IPS-15b (cell line): ENCODE measurements around the gene MLLT6.
A peak's percentile ranks its signal among the peaks of the same experiment; 100 is the strongest.

ENCODE experiments used
- H3K27me3 ChIP-seq: one replicate; pipeline ENCODE4 v1.6.1; 2013; ENCODE audit warnings: low read length; ENCODE audit not compliant: control insufficient read depth, insufficient read depth
- H3K36me3 ChIP-seq: one replicate; pipeline ENCODE4 v1.6.1; 2013; ENCODE audit warnings: low read length; ENCODE audit not compliant: control insufficient read depth, insufficient read depth
- H3K4me1 ChIP-seq: one replicate; pipeline ENCODE4 v1.6.1; 2013; ENCODE audit warnings: mild to moderate bottlenecking, low read length; ENCODE audit not compliant: control insufficient read depth, insufficient read depth
- H3K4me3 ChIP-seq: one replicate; pipeline ENCODE4 v1.5.1; 2013; ENCODE audit warnings: low read depth, low read length
- H3K9ac ChIP-seq: one replicate; pipeline ENCODE4 v1.6.1; 2013; ENCODE audit warnings: low read depth, mild to moderate bottlenecking, low read length
- H3K9me3 ChIP-seq: one replicate; pipeline ENCODE4 v1.6.1; 2013; ENCODE audit warnings: mild to moderate bottlenecking, low read length; ENCODE audit not compliant: control insufficient read depth, insufficient read depth

Gene MLLT6

GRCh38 chr17:38685491-38685890 lies 19.6 kb upstream of the MLLT6 start:
- H3K27me3 ChIP-seq = peaks cover 14% of the 10 kb centered on the region
- H3K4me3 ChIP-seq = no peak overlapping the region
- H3K4me1 ChIP-seq = no peaks in the 10 kb centered on the region
- no peaks in the 10 kb centered on the region for H3K9me3 ChIP-seq
- no peak overlapping the region for H3K9ac ChIP-seq
- no peaks in the 10 kb centered on the region for H3K36me3 ChIP-seq

GRCh38 chr17:38687286-38687685 lies 17.8 kb upstream of the MLLT6 start:
- Histone ChIP-seq H3K4me1 (no peaks in the 10 kb centered on the region), H3K36me3 (no peaks in the 10 kb centered on the region), H3K27me3 (peaks cover 16% of the 10 kb centered on the region), H3K9ac (no peak overlapping the region), H3K4me3 (no peak overlapping the region), H3K9me3 (no peaks in the 10 kb centered on the region)

GRCh38 chr17:38690386-38690785 lies 14.7 kb upstream of the MLLT6 start:
- peaks cover 23% of the 10 kb centered on the region for H3K27me3 ChIP-seq
- H3K9ac ChIP-seq = no peak overlapping the region
- no peak overlapping the region for H3K4me3 ChIP-seq
- H3K36me3 ChIP-seq = no peaks in the 10 kb centered on the region
- no peaks in the 10 kb centered on the region for H3K9me3 ChIP-seq
- no peaks in the 10 kb centered on the region for H3K4me1 ChIP-seq

GRCh38 chr17:38691154-38691553 lies 13.9 kb upstream of the MLLT6 start:
- no peaks in the 10 kb centered on the region for H3K4me1 ChIP-seq
- H3K9me3 ChIP-seq = no peaks in the 10 kb centered on the region
- peaks cover 20% of the 10 kb centered on the region for H3K27me3 ChIP-seq
- H3K4me3 ChIP-seq = no peak overlapping the region
- no peak overlapping the region for H3K9ac ChIP-seq
- H3K36me3 ChIP-seq = no peaks in the 10 kb centered on the region

GRCh38 chr17:38693700-38694329 lies 11.3 kb upstream of the MLLT6 start:
- H3K4me1 ChIP-seq = no peaks in the 10 kb centered on the region
- H3K27me3 ChIP-seq = peaks cover 37% of the 10 kb centered on the region
- H3K4me3 ChIP-seq = no peak overlapping the region
- no peaks in the 10 kb centered on the region for H3K36me3 ChIP-seq
- no peak overlapping the region for H3K9ac ChIP-seq
- no peaks in the 10 kb centered on the region for H3K9me3 ChIP-seq

GRCh38 chr17:38697061-38697820 lies 7.8 kb upstream of the MLLT6 start:
- Histone ChIP-seq H3K4me1 (peaks cover 6% of the 10 kb centered on the region), H3K36me3 (no peaks in the 10 kb centered on the region), H3K9ac (no peak overlapping the region), H3K27me3 (peaks cover 66% of the 10 kb centered on the region), H3K4me3 (no peak overlapping the region), H3K9me3 (no peaks in the 10 kb centered on the region)

GRCh38 chr17:38698760-38699159 lies 6.3 kb upstream of the MLLT6 start:
- Histone ChIP-seq H3K9ac (no peak overlapping the region), H3K4me3 (no peak overlapping the region), H3K27me3 (peaks cover 72% of the 10 kb centered on the region), H3K9me3 (no peaks in the 10 kb centered on the region), H3K4me1 (peaks cover 15% of the 10 kb centered on the region), H3K36me3 (no peaks in the 10 kb centered on the region)

GRCh38 chr17:38701504-38702165 lies 3.4 kb upstream of the MLLT6 start:
- Histone ChIP-seq H3K4me3 (peak overlapping the region; percentile 67), H3K4me1 (peaks cover 19% of the 10 kb centered on the region), H3K9ac (no peak overlapping the region), H3K9me3 (no peaks in the 10 kb centered on the region), H3K36me3 (no peaks in the 10 kb centered on the region), H3K27me3 (peaks cover 75% of the 10 kb centered on the region)

- Histone ChIP-seq H3K9ac (no peak overlapping the region), H3K4me1 (peaks cover 26% of the 10 kb centered on the region), H3K36me3 (no peaks in the 10 kb centered on the region), H3K4me3 (peak overlapping the region; percentile 67), H3K27me3 (peaks cover 75% of the 10 kb centered on the region), H3K9me3 (no peaks in the 10 kb centered on the region)
Measured at GRCh38 chr17:38702166-38702915, 2.7 kb upstream of the MLLT6 start.

- H3K36me3 ChIP-seq = no peaks in the 10 kb centered on the region
- H3K4me1 ChIP-seq = peaks cover 29% of the 10 kb centered on the region
- no peak overlapping the region for H3K9ac ChIP-seq
- H3K4me3 ChIP-seq = peak overlapping the region; percentile 67
- H3K9me3 ChIP-seq = no peaks in the 10 kb centered on the region
- H3K27me3 ChIP-seq = peaks cover 75% of the 10 kb centered on the region
Measured at GRCh38 chr17:38702916-38703741, 1.9 kb upstream of the MLLT6 start.
